Muscle of arm (tissue), 14 donors: ENCODE data around the gene ZNF223. TPM values are rescaled to one million over a fixed set of nuclear protein-coding genes. Genes with fewer than 3 reads are reported as not detected.
A peak's percentile ranks its signal among the peaks of the same experiment; 100 is the strongest.

Source experiments
- DNase-seq: peaks from one replicate; pipeline ENCODE4 v3.0.0-alpha.2; 2013
- long read RNA-seq, 11 donors: transcript quantifications; one replicate each; lab custom pipeline, GENCODE V29; 2026
- polyA plus RNA-seq, 12 donors: library from polyadenylated mRNA; unstranded; fragments of 120-200 nt; gene quantifications; one replicate each; pipeline ENCODE4 v1.2.1, GENCODE V29; 2013; ENCODE audit not compliant: insufficient read length in 12 of 12

Gene ZNF223
- polyA plus RNA-seq: 1 to 10 TPM in 10 of 12 donors, not detected in 2; 3.6 to 8.9 (median 5.6) TPM
- long read RNA-seq, donor 1: 0 reads
- long read RNA-seq, donor 2, partial matches to known transcripts: 0 of 1 reads
- long read RNA-seq, donor 2, other reads (novel, unspliced or antisense): 0 of 1 reads
- long read RNA-seq, donor 3, partial matches to known transcripts: 0 of 2 reads
- long read RNA-seq, donor 3, other reads (novel, unspliced or antisense): 0 of 2 reads
- long read RNA-seq, donor 4, partial matches to known transcripts: 0 of 1 reads
- long read RNA-seq, donor 4, other reads (novel, unspliced or antisense): 0 of 1 reads
- long read RNA-seq, donor 5, partial matches to known transcripts: 0 of 1 reads
- long read RNA-seq, donor 5, other reads (novel, unspliced or antisense): 0 of 1 reads
- long read RNA-seq, donor 6, partial matches to known transcripts: 0 of 1 reads
- long read RNA-seq, donor 6, other reads (novel, unspliced or antisense): 0 of 1 reads
- long read RNA-seq, donor 7, partial matches to known transcripts: 0 of 1 reads
- long read RNA-seq, donor 7, other reads (novel, unspliced or antisense): 0 of 1 reads
- long read RNA-seq, donor 8, partial matches to known transcripts: 0 of 4 reads
- long read RNA-seq, donor 8, other reads (novel, unspliced or antisense): 0 of 4 reads
- long read RNA-seq, donor 9, partial matches to known transcripts: 0 of 2 reads
- long read RNA-seq, donor 9, other reads (novel, unspliced or antisense): 0 of 2 reads
- long read RNA-seq, donor 10, partial matches to known transcripts: 0 of 2 reads
- long read RNA-seq, donor 10, other reads (novel, unspliced or antisense): 0 of 2 reads
- long read RNA-seq, donor 11, partial matches to known transcripts: 0 of 3 reads
- long read RNA-seq, donor 11, other reads (novel, unspliced or antisense): 0 of 3 reads

- DNase-seq: peak; percentile 96
Measured at GRCh38 chr19:44051650-44052402, at the start of gene ZNF223. TSS of gene ZNF223 (plus strand) at chr19:44052036. CDS start at chr19:44055177, 3,141 bp downstream.

- no peak for DNase-seq
Measured at GRCh38 chr19:44002212-44002565, 49.6 kb upstream of the ZNF223 start.

- DNase-seq: peak; percentile 96
Measured at GRCh38 chr19:44002566-44003460, 49.0 kb upstream of the ZNF223 start, which contains the start of gene ZNF230. TSS of gene ZNF230 (plus strand) at chr19:44002957. CDS start at chr19:44007079, 4,122 bp downstream.

- no peak for DNase-seq
Measured at GRCh38 chr19:44003461-44004009, 48.3 kb upstream of the ZNF223 start.

- DNase-seq: no peak
Measured at GRCh38 chr19:44005973-44006372, 45.9 kb upstream of the ZNF223 start.

GRCh38 chr19:44007473-44007872 lies 44.4 kb upstream of the ZNF223 start:
- DNase-seq: no peak

- DNase-seq: no peak
Measured at GRCh38 chr19:44010468-44010867, 41.4 kb upstream of the ZNF223 start.

GRCh38 chr19:44019498-44019897 lies 32.3 kb upstream of the ZNF223 start:
- no peak for DNase-seq

GRCh38 chr19:44021221-44021620 lies 30.6 kb upstream of the ZNF223 start:
- DNase-seq: no peak

- no peak for DNase-seq
Measured at GRCh38 chr19:44024900-44025216, 27.0 kb upstream of the ZNF223 start.

GRCh38 chr19:44025217-44025936 lies 26.5 kb upstream of the ZNF223 start, which contains the start of gene ZNF222:
TSS of gene ZNF222 (plus strand) at chr19:44025379. CDS start at chr19:44025437, 58 bp downstream.
- DNase-seq: peak; percentile 89

- DNase-seq: no peak
Measured at GRCh38 chr19:44026622-44027021, 25.2 kb upstream of the ZNF223 start.

GRCh38 chr19:44032001-44032610 lies 19.7 kb upstream of the ZNF223 start:
- DNase-seq: no peak

- DNase-seq: no peak
Measured at GRCh38 chr19:44042147-44042546, 9.7 kb upstream of the ZNF223 start.

GRCh38 chr19:44050740-44051649 lies 841 bp upstream of the ZNF223 start:
- DNase-seq: no peak

GRCh38 chr19:44055870-44056269 lies 4.0 kb downstream of the ZNF223 start:
- DNase-seq: no peak

GRCh38 chr19:44059229-44059628 lies 7.4 kb downstream of the ZNF223 start:
- no peak for DNase-seq

- DNase-seq: no peak
Measured at GRCh38 chr19:44061038-44061437, 9.2 kb downstream of the ZNF223 start.
